Lower leg skin (tissue), 4 donors: ENCODE data around the gene GPR137C. TPM values are rescaled to one million over a fixed set of nuclear protein-coding genes. Genes with fewer than 3 reads are reported as not detected.

Experiments used
- total RNA-seq, 4 donors: library from RNA; depleted of rRNA; stranded (reverse); fragments of >200 nt; gene quantifications; one replicate each; pipeline ENCODE4 v1.1.0, GENCODE V29; 2016

The GPR137C gene
- total RNA-seq, 4 donors from 2014 or later, result 0.08 to 0.96 (median 0.19) TPM

Other genes with a start within 250 kb of the GPR137C start
- 1 to 10 TPM in 3 of 4 donors, under 1 TPM in 1; 0.15 to 3.6 (median 2.0) TPM for gene PTGER2, start 238.5 kb upstream of the GPR137C start, total RNA-seq
- 1 to 10 TPM; 7.1 to 8.2 (median 8.1) TPM for gene TXNDC16, start 331 bp upstream of the GPR137C start, total RNA-seq
- gene ERO1A, start 142.7 kb downstream of the GPR137C start, total RNA-seq, result 10 to 100 TPM; 35.8 to 54.5 (median 44.0) TPM
- 10 to 100 TPM; 69.3 to 79.7 (median 75.9) TPM for gene PSMC6, start 154.4 kb downstream of the GPR137C start, total RNA-seq
- 10 to 100 TPM; 12.4 to 13.3 (median 13.0) TPM for gene STYX, start 177.3 kb downstream of the GPR137C start, total RNA-seq
- 1 to 10 TPM; 6.4 to 9.1 (median 7.7) TPM for gene GNPNAT1, start 238.8 kb downstream of the GPR137C start, total RNA-seq